SK-N-SH treated with all-trans-retinoic acid at 6 μM for 48 hours (cell line): ENCODE measurements around the gene RAB11FIP4.
A peak's percentile ranks its signal among the peaks of the same experiment; 100 is the strongest.

Source experiments
- ATAC-seq: fragments of 200-7000 bp; cut with Tn5 transposase; 3 replicates; pipeline ENCODE4 v1.9.1; 2020; ENCODE audit warnings: mild to moderate bottlenecking, moderate library complexity
- ARNTL ChIP-seq: fragments of 450-650 bp; formaldehyde crosslinking; IDR thresholded peaks from 2 replicates; pipeline ENCODE4 v1.5.0; 2020; ENCODE audit warnings: low read depth, mild to moderate bottlenecking, moderate library complexity, borderline replicate concordance
- BACH2 ChIP-seq: fragments of 250-450 bp; sonication (Bioruptor Pico); IDR thresholded peaks from 2 replicates; pipeline ENCODE4 v1.9.0; 2021; ENCODE audit warnings: mild to moderate bottlenecking, borderline replicate concordance
- CSDC2 ChIP-seq: fragments of 250-450 bp; sonication (Bioruptor Pico); IDR thresholded peaks from 2 replicates; pipeline ENCODE4 v1.5.0; 2020; ENCODE audit warnings: mild to moderate bottlenecking, moderate library complexity
- CSRNP3 ChIP-seq: fragments of 250-450 bp; sonication (Bioruptor Pico); IDR thresholded peaks from 2 replicates; pipeline ENCODE4 v1.5.1; 2021; ENCODE audit warnings: mild to moderate bottlenecking, moderate library complexity
- ESRRG ChIP-seq: fragments of 250-450 bp; sonication (Bioruptor Pico); IDR thresholded peaks from 2 replicates; pipeline ENCODE4 v1.6.1; 2021; ENCODE audit warnings: mild to moderate bottlenecking
- GLIS3 ChIP-seq: fragments of 250-450 bp; sonication (Bioruptor Pico); IDR thresholded peaks from 2 replicates; pipeline ENCODE4 v1.5.0; 2020; ENCODE audit warnings: mild to moderate bottlenecking, moderate library complexity
- ISL1 ChIP-seq: fragments of 250-450 bp; sonication (Bioruptor Pico); IDR thresholded peaks from 2 replicates; pipeline ENCODE4 v2.1.2; 2022; ENCODE audit warnings: mild to moderate bottlenecking, moderate library complexity
- OSR1 ChIP-seq: fragments of 250-450 bp; sonication (Bioruptor Pico); IDR thresholded peaks from 2 replicates; pipeline ENCODE4 v1.8.0; 2022; ENCODE audit warnings: moderate library complexity, mild to moderate bottlenecking, inconsistent platforms
- PATZ1 ChIP-seq: fragments of 250-450 bp; sonication (Bioruptor Pico); IDR thresholded peaks from 2 replicates; pipeline ENCODE4 v1.8.0; 2020; ENCODE audit warnings: mild to moderate bottlenecking, moderate library complexity, borderline replicate concordance
- PPARA ChIP-seq: fragments of 250-450 bp; sonication (Bioruptor Pico); IDR thresholded peaks from 2 replicates; pipeline ENCODE4 v1.5.0; 2020; ENCODE audit warnings: mild to moderate bottlenecking, borderline replicate concordance
- RARB ChIP-seq: fragments of 250-450 bp; sonication (Bioruptor Pico); IDR thresholded peaks from 2 replicates; pipeline ENCODE4 v1.8.0; 2021; ENCODE audit warnings: mild to moderate bottlenecking, moderate library complexity
- SNAI2 ChIP-seq: fragments of 250-450 bp; sonication (Bioruptor Pico); IDR thresholded peaks from 2 replicates; pipeline ENCODE4 v1.5.0; 2020; ENCODE audit warnings: mild to moderate bottlenecking, moderate library complexity
- TCF4 ChIP-seq: fragments of 250-450 bp; sonication (Bioruptor Pico); IDR thresholded peaks from 2 replicates; pipeline ENCODE4 v1.8.0; 2021; ENCODE audit warnings: mild to moderate bottlenecking, moderate library complexity, borderline replicate concordance
- TOX ChIP-seq: fragments of 250-450 bp; sonication (Bioruptor Pico); IDR thresholded peaks from 2 replicates; pipeline ENCODE4 v1.8.0; 2021; ENCODE audit warnings: mild to moderate bottlenecking, moderate library complexity, borderline replicate concordance
- TSHZ2 ChIP-seq: fragments of 250-450 bp; sonication (Bioruptor Pico); IDR thresholded peaks from 2 replicates; pipeline ENCODE4 v1.5.0; 2020; ENCODE audit warnings: mild to moderate bottlenecking, moderate library complexity
- ZC3H10 ChIP-seq: fragments of 250-450 bp; sonication (Bioruptor Pico); IDR thresholded peaks from 2 replicates; pipeline ENCODE4 v1.5.1; 2021; ENCODE audit warnings: mild to moderate bottlenecking, moderate library complexity
- ZFP30 ChIP-seq: fragments of 450-650 bp; formaldehyde crosslinking; IDR thresholded peaks from 2 replicates; pipeline ENCODE4 v1.5.0; 2022; ENCODE audit warnings: mild to moderate bottlenecking, moderate library complexity
- ZNF565 ChIP-seq: fragments of 450-650 bp; formaldehyde crosslinking; conservative IDR thresholded peaks from 2 replicates; pipeline ENCODE4 v1.5.0; 2020; ENCODE audit warnings: low read depth, mild to moderate bottlenecking, moderate library complexity
- ZNF70 ChIP-seq: fragments of 450-650 bp; formaldehyde crosslinking; IDR thresholded peaks from 2 replicates; pipeline ENCODE4 v1.5.0; 2020; ENCODE audit warnings: mild to moderate bottlenecking, moderate library complexity
- ZNF8 ChIP-seq: fragments of 450-650 bp; formaldehyde crosslinking; IDR thresholded peaks from 2 replicates; pipeline ENCODE4 v1.5.0; 2020; ENCODE audit warnings: mild to moderate bottlenecking, moderate library complexity
- TF ChIP-seq, protein P1 (sequence below): fragments of 250-450 bp; sonication (Bioruptor Pico); IDR thresholded peaks from 2 replicates; pipeline ENCODE4 v1.8.0; 2021; ENCODE audit warnings: low read depth, mild to moderate bottlenecking, moderate library complexity, borderline replicate concordance
- TF ChIP-seq, protein P2 (sequence below): fragments of 250-450 bp; sonication (Bioruptor Pico); IDR thresholded peaks from 2 replicates; pipeline ENCODE4 v1.5.1; 2020; ENCODE audit warnings: low read depth, mild to moderate bottlenecking, moderate library complexity

Gene RAB11FIP4

DNA sequence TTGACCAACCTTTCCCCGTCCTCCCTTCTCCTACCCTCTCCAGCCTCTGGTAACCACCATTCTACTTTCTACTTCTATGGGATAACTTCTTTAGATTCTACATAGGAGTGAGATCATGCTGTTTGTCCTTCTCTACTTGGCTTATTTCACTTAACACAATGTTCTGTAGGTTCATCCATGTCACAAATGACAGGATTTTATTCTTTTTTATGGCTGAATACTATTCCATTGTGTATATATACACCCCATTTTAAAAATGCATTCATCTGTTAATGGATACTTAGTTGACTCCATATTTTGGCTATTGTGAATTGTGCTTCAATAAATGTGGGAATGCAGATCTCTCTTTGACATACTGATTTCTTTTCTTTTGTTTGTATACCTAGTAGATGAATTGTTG, 115.0 kb downstream of the RAB11FIP4 start:
- ATAC-seq: no peak
- TF ChIP-seq PPARA (CRISPR knock-in tag): no peak
- TF ChIP-seq TSHZ2 (CRISPR knock-in tag): no peak
- no peak for TF ChIP-seq ISL1 (CRISPR knock-in tag)
- no peak for TF ChIP-seq ZNF70 (CRISPR knock-in tag)
- TF ChIP-seq OSR1 (CRISPR knock-in tag): no peak
- TF ChIP-seq ZFP30 (CRISPR knock-in tag): no peak
- no peak for TF ChIP-seq ESRRG (CRISPR knock-in tag)
- TF ChIP-seq CSDC2: no peak
- no peak for TF ChIP-seq RARB
- TF ChIP-seq TOX: no peak
- TF ChIP-seq BACH2 (CRISPR knock-in tag): no peak
- TF ChIP-seq ZC3H10: no peak
- no peak for TF ChIP-seq PATZ1 (CRISPR knock-in tag)
- TF ChIP-seq, protein P1, sequence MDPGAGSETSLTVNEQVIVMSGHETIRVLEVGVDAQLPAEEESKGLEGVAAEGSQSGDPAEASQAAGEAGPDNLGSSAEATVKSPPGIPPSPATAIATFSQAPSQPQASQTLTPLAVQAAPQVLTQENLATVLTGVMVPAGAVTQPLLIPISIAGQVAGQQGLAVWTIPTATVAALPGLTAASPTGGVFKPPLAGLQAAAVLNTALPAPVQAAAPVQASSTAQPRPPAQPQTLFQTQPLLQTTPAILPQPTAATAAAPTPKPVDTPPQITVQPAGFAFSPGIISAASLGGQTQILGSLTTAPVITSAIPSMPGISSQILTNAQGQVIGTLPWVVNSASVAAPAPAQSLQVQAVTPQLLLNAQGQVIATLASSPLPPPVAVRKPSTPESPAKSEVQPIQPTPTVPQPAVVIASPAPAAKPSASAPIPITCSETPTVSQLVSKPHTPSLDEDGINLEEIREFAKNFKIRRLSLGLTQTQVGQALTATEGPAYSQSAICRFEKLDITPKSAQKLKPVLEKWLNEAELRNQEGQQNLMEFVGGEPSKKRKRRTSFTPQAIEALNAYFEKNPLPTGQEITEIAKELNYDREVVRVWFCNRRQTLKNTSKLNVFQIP (CRISPR knock-in tag): no peak
- TF ChIP-seq CSRNP3 (CRISPR knock-in tag): no peak
- TF ChIP-seq, protein P2, sequence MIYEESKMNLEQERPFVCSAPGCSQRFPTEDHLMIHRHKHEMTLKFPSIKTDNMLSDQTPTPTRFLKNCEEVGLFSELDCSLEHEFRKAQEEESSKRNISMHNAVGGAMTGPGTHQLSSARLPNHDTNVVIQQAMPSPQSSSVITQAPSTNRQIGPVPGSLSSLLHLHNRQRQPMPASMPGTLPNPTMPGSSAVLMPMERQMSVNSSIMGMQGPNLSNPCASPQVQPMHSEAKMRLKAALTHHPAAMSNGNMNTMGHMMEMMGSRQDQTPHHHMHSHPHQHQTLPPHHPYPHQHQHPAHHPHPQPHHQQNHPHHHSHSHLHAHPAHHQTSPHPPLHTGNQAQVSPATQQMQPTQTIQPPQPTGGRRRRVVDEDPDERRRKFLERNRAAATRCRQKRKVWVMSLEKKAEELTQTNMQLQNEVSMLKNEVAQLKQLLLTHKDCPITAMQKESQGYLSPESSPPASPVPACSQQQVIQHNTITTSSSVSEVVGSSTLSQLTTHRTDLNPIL: no peak
- TF ChIP-seq, all 23 proteins: peak for 0

GRCh38 chr17:31508288-31509094, 117.0 kb downstream of the RAB11FIP4 start:
- ATAC-seq: peak; percentile 63
- TF ChIP-seq TCF4 (CRISPR knock-in tag) (no peak), ARNTL (no peak), PPARA (CRISPR knock-in tag) (no peak), ISL1 (CRISPR knock-in tag) (no peak), ZNF565 (no peak), GLIS3 (no peak), TOX (no peak), ZNF8 (no peak), ZC3H10 (no peak), SNAI2 (CRISPR knock-in tag) (no peak), ESRRG (CRISPR knock-in tag) (no peak), PATZ1 (CRISPR knock-in tag) (no peak)
- TF ChIP-seq, protein P1 (CRISPR knock-in tag): no peak
- TF ChIP-seq, protein P2: no peak
